SK-N-SH (cell line): ENCODE measurements around the gene ATP13A3. TPM values are rescaled to one million over a fixed set of nuclear protein-coding genes. Genes with fewer than 3 reads are reported as not detected.

Experiments used
- CTCF ChIA-PET: fragments of 300-600, 350-600 bp; formaldehyde crosslinking; extraction: SDS; loops from one replicate; lab custom pipeline; 2021; lab: Yijun Ruan, JAX
- POLR2A ChIA-PET: fragments of 350-600 bp; sonication (Branson Sonifier 250); formaldehyde crosslinking; extraction: SDS; loops from one replicate; lab custom pipeline; 2020; ENCODE audit warnings: antibody characterized with exemption, inconsistent platforms; lab: Yijun Ruan, JAX
- DNase-seq: peaks from one replicate; pipeline ENCODE4 v3.0.0; 2012
- H2AFZ ChIP-seq: fragments of 200-600 bp; sonication (generic); 2 replicates; pipeline ENCODE4 v1.8.1; 2016; ENCODE audit warnings: antibody characterized with exemption, mild to moderate bottlenecking, low read depth
- H3F3A ChIP-seq: fragments of 200-600 bp; sonication (generic); replicated peaks from 2 replicates; pipeline ENCODE3; 2016; ENCODE audit warnings: antibody characterized with exemption, mild to moderate bottlenecking; ENCODE audit not compliant: insufficient read depth
- H3K27ac ChIP-seq, 2 experiments: fragments of 200-500 bp in 1 of 2; fragments of 200-600 bp in 1 of 2; sonication (Bioruptor generic) in 1 of 2; sonication (generic), shearing (Covaris generic) in 1 of 2; 2 replicates each; pipeline versions ENCODE4 v1.5.1 to v1.6.1; 2014 to 2016; ENCODE audit warnings: low read depth in 2 of 2, inconsistent platforms in 1 of 2, low read length in 1 of 2, mild to moderate bottlenecking in 1 of 2, mixed read lengths in 1 of 2
- H3K27me3 ChIP-seq: fragments of 200-600 bp; sonication (generic), shearing (Covaris generic); 2 replicates; pipeline ENCODE4 v1.6.1; 2016; ENCODE audit warnings: mixed run types; ENCODE audit not compliant: insufficient read depth
- H3K36me3 ChIP-seq, 2 experiments: fragments of 200-500 bp in 1 of 2; fragments of 200-600 bp in 1 of 2; sonication (Bioruptor generic) in 1 of 2; sonication (generic) in 1 of 2; replicated peaks in 1 of 2; 2 replicates each; pipeline versions ENCODE3 to v1.5.1; 2014 to 2016; ENCODE audit warnings: low read length in 1 of 2, mild to moderate bottlenecking in 1 of 2; ENCODE audit not compliant: insufficient read depth in 2 of 2, control insufficient read depth in 1 of 2
- H3K4me1 ChIP-seq, 2 experiments: fragments of 200-500 bp in 1 of 2; fragments of 200-600 bp in 1 of 2; sonication (Bioruptor generic) in 1 of 2; sonication (generic), shearing (Covaris generic) in 1 of 2; 2 replicates each; pipeline versions ENCODE4 v1.5.1 to v1.6.1; 2014 to 2016; ENCODE audit warnings: low read depth in 1 of 2, low read length in 1 of 2, mixed run types in 1 of 2; ENCODE audit not compliant: insufficient read depth in 2 of 2, control insufficient read depth in 1 of 2
- H3K4me2 ChIP-seq: fragments of 200-600 bp; sonication (generic), shearing (Covaris generic); 2 replicates; pipeline ENCODE4 v1.6.1; 2017; ENCODE audit warnings: mixed run types
- H3K4me3 ChIP-seq, 2 experiments: fragments of 200-500 bp in 1 of 2; fragments of 200-600 bp in 1 of 2; sonication (Bioruptor generic) in 1 of 2; sonication (generic), shearing (Covaris generic) in 1 of 2; 2 replicates each; pipeline versions ENCODE4 v1.5.1 to v1.8.1; 2014 to 2016; ENCODE audit warnings: low read depth in 2 of 2, inconsistent platforms in 1 of 2, low read length in 1 of 2, mild to moderate bottlenecking in 1 of 2, mixed read lengths in 1 of 2, moderate library complexity in 1 of 2
- H3K79me2 ChIP-seq: fragments of 200-600 bp; sonication (generic); 2 replicates; pipeline ENCODE4 v1.8.1; 2017; ENCODE audit warnings: mild to moderate bottlenecking; ENCODE audit not compliant: insufficient read depth
- H3K9ac ChIP-seq: fragments of 200-600 bp; sonication (generic); 2 replicates; pipeline ENCODE4 v1.6.1; 2017; ENCODE audit warnings: mixed run types
- H3K9me2 ChIP-seq: fragments of 200-600 bp; sonication (generic); 2 replicates; pipeline ENCODE4 v1.6.1; 2017; ENCODE audit warnings: mixed run types
- H3K9me3 ChIP-seq: fragments of 200-600 bp; sonication (generic); 2 replicates; pipeline ENCODE4 v1.6.1; 2017; ENCODE audit warnings: mixed run types, mild to moderate bottlenecking, moderate library complexity
- H4K20me1 ChIP-seq: fragments of 200-600 bp; sonication (generic); 2 replicates; pipeline ENCODE4 v1.6.1; 2017; ENCODE audit warnings: mild to moderate bottlenecking, mixed run types; ENCODE audit not compliant: insufficient read depth
- ELF1 ChIP-seq: IDR thresholded peaks from 2 replicates; pipeline ENCODE4 v1.4.0; 2012
- FOSL2 ChIP-seq: IDR thresholded peaks from 2 replicates; pipeline ENCODE4 v1.4.0; 2012; ENCODE audit warnings: low read depth, mild to moderate bottlenecking, moderate library complexity, borderline replicate concordance
- FOXJ3 ChIP-seq: sonication (generic); formaldehyde crosslinking; IDR thresholded peaks from 2 replicates; pipeline ENCODE4 v1.5.1; 2020; ENCODE audit warnings: mild to moderate bottlenecking, missing genetic modification reagents
- GATA2 ChIP-seq: sonication (generic); formaldehyde crosslinking; IDR thresholded peaks from 2 replicates; pipeline ENCODE4 v1.5.0; 2020; ENCODE audit warnings: mild to moderate bottlenecking, missing genetic modification reagents
- MAX ChIP-seq: IDR thresholded peaks from 2 replicates; pipeline ENCODE4 v1.4.0; 2012; ENCODE audit warnings: low read depth
- MEF2A ChIP-seq: IDR thresholded peaks from 2 replicates; pipeline ENCODE4 v1.4.0; 2012; ENCODE audit warnings: low read depth, borderline replicate concordance
- NFIC ChIP-seq: IDR thresholded peaks from 2 replicates; pipeline ENCODE4 v1.4.0; 2012; ENCODE audit warnings: borderline replicate concordance
- NRF1 ChIP-seq: IDR thresholded peaks from 2 replicates; pipeline ENCODE4 v1.6.1; 2012; ENCODE audit warnings: low read depth, mild to moderate bottlenecking, low read length
- PBX3 ChIP-seq: IDR thresholded peaks from 2 replicates; pipeline ENCODE4; 2012
- POLR2AphosphoS5 ChIP-seq: IDR thresholded peaks from 2 replicates; pipeline ENCODE4 v1.6.1; 2012; ENCODE audit warnings: low read depth, low read length
- RAD21 ChIP-seq: IDR thresholded peaks from 2 replicates; pipeline ENCODE4 v1.6.1; 2012; ENCODE audit warnings: mild to moderate bottlenecking, low read length
- RFX5 ChIP-seq: IDR thresholded peaks from 2 replicates; pipeline ENCODE4 v1.6.1; 2012; ENCODE audit warnings: mild to moderate bottlenecking, improper control_type of control experiment, low read length
- SIN3A ChIP-seq: IDR thresholded peaks from 2 replicates; pipeline ENCODE4 v1.6.1; 2012; ENCODE audit warnings: low read depth, mild to moderate bottlenecking, low read length, moderate library complexity, borderline replicate concordance
- TAF1 ChIP-seq: IDR thresholded peaks from 2 replicates; pipeline ENCODE4 v1.6.1; 2012; ENCODE audit warnings: low read depth, mild to moderate bottlenecking, low read length, moderate library complexity, borderline replicate concordance
- TEAD4 ChIP-seq: IDR thresholded peaks from 2 replicates; pipeline ENCODE4 v1.4.0; 2012; ENCODE audit warnings: mild to moderate bottlenecking, borderline replicate concordance; ENCODE audit not compliant: insufficient read depth
- YY1 ChIP-seq: IDR thresholded peaks from 2 replicates; pipeline ENCODE4 v1.4.0; 2012; ENCODE audit warnings: low read depth, mild to moderate bottlenecking
- ZBTB33 ChIP-seq: IDR thresholded peaks from 2 replicates; pipeline ENCODE4 v1.4.0; 2012; ENCODE audit warnings: low read depth, borderline replicate concordance
- WGBS: methylation state at CpG from one replicate; pipeline ENCODE4 v1.1.6; 2017; ENCODE audit warnings: low lambda C conversion rate; 5-methylcytosine and 5-hydroxymethylcytosine counted together
- polyA plus RNA-seq, 3 experiments: library from polyadenylated mRNA; depleted of rRNA; stranded (reverse); fragments of >200 nt; gene quantifications; 2 replicates each; pipeline ENCODE4 v1.2.3, GENCODE V29; 2012
- TF ChIP-seq, protein P1 (sequence below): IDR thresholded peaks from 2 replicates; pipeline ENCODE4 v1.6.1; 2012; ENCODE audit warnings: mild to moderate bottlenecking, low read depth, low read length, moderate library complexity
- TF ChIP-seq, protein P2 (sequence below): IDR thresholded peaks from 2 replicates; pipeline ENCODE4 v1.4.0; 2012; ENCODE audit warnings: low read depth, borderline replicate concordance

ATP13A3 gene
- polyA plus RNA-seq, 1 of the 3 experiments (the other 2 are of a cell fraction), result 48.2 TPM

DNA sequence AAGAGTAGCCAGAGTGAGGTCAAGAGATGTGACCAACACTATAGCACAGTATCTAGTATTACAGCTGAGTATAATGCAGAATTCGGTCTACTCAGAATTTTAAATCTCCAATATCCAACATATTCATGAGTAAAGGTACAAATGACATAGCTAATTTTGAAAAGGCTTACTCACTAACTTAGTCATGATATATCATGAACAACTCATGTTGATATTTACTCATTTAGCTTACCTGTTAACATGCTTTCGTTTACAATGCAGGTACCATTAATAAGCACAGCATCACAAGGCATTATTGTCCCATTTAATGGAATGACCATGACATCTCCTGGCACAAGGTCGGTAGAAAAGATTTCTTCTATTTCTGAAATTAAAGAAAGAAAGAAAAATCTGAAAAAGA is 36.9 kb downstream of the ATP13A3 start (continued):
- TF ChIP-seq RAD21, result no peak
- TF ChIP-seq TAF1, result no peak
- TF ChIP-seq PBX3, result no peak

DNA sequence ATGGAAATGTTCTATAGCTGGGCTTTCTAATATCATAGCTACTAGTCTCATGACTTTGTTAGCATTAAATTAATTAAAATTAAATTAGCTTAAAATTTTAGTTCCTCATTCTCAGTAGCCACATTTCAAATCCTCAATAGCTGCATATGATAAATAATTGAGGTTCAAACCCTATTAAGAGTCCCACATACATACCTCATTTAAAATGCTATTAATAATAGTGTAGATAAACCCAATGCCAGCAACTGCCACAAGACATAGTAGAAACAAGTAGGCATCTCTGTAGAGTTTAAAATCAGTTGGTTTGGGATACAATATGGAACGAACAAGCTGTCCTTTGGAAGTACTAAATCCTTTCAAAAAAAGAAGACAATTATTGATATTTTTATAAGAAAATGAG is 39.1 kb downstream of the ATP13A3 start:
- Histone ChIP-seq H3F3A (peaks cover 42% of the 10 kb centered on the region), H3K79me2 (peaks cover 78% of the 10 kb centered on the region), H3K9me3 (no peaks in the 10 kb centered on the region), H4K20me1 (no peaks in the 10 kb centered on the region), H3K9me2 (no peaks in the 10 kb centered on the region), H3K4me3 (no peak overlapping the region), H3K4me2 (no peak overlapping the region), H3K36me3 (peaks cover 82 to 86% of the 10 kb centered on the region in 2 experiments), H3K9ac (no peak overlapping the region), H3K4me1 (no peaks in the 10 kb centered on the region; a peak in 1 of 4 replicates), H2AFZ (no peak overlapping the region), H3K27ac (no peak overlapping the region), H3K27me3 (no peaks in the 10 kb centered on the region)
- no peak for TF ChIP-seq ELF1
- no peak for TF ChIP-seq MEF2A
- TF ChIP-seq FOXJ3 (CRISPR knock-in tag), result no peak
- no peak for TF ChIP-seq TAF1
- no peak for TF ChIP-seq RAD21
- no peak for TF ChIP-seq MAX
- TF ChIP-seq NFIC, result no peak
- TF ChIP-seq FOSL2, result no peak
- no peak for TF ChIP-seq GATA2
- TF ChIP-seq TEAD4, result no peak
- TF ChIP-seq, protein P1, sequence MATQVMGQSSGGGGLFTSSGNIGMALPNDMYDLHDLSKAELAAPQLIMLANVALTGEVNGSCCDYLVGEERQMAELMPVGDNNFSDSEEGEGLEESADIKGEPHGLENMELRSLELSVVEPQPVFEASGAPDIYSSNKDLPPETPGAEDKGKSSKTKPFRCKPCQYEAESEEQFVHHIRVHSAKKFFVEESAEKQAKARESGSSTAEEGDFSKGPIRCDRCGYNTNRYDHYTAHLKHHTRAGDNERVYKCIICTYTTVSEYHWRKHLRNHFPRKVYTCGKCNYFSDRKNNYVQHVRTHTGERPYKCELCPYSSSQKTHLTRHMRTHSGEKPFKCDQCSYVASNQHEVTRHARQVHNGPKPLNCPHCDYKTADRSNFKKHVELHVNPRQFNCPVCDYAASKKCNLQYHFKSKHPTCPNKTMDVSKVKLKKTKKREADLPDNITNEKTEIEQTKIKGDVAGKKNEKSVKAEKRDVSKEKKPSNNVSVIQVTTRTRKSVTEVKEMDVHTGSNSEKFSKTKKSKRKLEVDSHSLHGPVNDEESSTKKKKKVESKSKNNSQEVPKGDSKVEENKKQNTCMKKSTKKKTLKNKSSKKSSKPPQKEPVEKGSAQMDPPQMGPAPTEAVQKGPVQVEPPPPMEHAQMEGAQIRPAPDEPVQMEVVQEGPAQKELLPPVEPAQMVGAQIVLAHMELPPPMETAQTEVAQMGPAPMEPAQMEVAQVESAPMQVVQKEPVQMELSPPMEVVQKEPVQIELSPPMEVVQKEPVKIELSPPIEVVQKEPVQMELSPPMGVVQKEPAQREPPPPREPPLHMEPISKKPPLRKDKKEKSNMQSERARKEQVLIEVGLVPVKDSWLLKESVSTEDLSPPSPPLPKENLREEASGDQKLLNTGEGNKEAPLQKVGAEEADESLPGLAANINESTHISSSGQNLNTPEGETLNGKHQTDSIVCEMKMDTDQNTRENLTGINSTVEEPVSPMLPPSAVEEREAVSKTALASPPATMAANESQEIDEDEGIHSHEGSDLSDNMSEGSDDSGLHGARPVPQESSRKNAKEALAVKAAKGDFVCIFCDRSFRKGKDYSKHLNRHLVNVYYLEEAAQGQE, result no peak
- TF ChIP-seq YY1, result no peak
- TF ChIP-seq, protein P2, sequence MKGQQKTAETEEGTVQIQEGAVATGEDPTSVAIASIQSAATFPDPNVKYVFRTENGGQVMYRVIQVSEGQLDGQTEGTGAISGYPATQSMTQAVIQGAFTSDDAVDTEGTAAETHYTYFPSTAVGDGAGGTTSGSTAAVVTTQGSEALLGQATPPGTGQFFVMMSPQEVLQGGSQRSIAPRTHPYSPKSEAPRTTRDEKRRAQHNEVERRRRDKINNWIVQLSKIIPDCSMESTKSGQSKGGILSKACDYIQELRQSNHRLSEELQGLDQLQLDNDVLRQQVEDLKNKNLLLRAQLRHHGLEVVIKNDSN, result no peak
- TF ChIP-seq PBX3, result no peak
- no peak for TF ChIP-seq POLR2AphosphoS5
- no peak for TF ChIP-seq NRF1
- no peak for TF ChIP-seq SIN3A
- TF ChIP-seq ZBTB33, result no peak
- TF ChIP-seq RFX5, result no peak
- no peak for DNase-seq
- POLR2A ChIA-PET, result no interaction called here
- WGBS, result 95% methylated on average over 1 of the region's 1 CpG
- CTCF ChIA-PET, result interaction anchor here (0.6 to 1.4 kb wide), 4 partner anchors 12 to 42 kb away, joined by 3 to 5 read pairs (median 4); no protein-coding TSS in a partner anchor
